A549 treated with ZK216348 at 1 μM for 4 hours (cell line): Measurements from ENCODE around the gene C1orf122. TPM values are rescaled to one million over a fixed set of nuclear protein-coding genes. Genes with fewer than 3 reads are reported as not detected.

ENCODE experiments used
- total RNA-seq: library from RNA; stranded (reverse); fragments of 200-300 nt; extraction: Qiagen RNA extraction; gene quantifications from 5 replicates; pipeline ENCODE4 v1.2.3, GENCODE V29; 2022; ENCODE audit warnings: low read depth

Gene C1orf122
- total RNA-seq = 27.5 to 61.5 TPM (median 56.0 TPM) in 5 replicates

DNA sequence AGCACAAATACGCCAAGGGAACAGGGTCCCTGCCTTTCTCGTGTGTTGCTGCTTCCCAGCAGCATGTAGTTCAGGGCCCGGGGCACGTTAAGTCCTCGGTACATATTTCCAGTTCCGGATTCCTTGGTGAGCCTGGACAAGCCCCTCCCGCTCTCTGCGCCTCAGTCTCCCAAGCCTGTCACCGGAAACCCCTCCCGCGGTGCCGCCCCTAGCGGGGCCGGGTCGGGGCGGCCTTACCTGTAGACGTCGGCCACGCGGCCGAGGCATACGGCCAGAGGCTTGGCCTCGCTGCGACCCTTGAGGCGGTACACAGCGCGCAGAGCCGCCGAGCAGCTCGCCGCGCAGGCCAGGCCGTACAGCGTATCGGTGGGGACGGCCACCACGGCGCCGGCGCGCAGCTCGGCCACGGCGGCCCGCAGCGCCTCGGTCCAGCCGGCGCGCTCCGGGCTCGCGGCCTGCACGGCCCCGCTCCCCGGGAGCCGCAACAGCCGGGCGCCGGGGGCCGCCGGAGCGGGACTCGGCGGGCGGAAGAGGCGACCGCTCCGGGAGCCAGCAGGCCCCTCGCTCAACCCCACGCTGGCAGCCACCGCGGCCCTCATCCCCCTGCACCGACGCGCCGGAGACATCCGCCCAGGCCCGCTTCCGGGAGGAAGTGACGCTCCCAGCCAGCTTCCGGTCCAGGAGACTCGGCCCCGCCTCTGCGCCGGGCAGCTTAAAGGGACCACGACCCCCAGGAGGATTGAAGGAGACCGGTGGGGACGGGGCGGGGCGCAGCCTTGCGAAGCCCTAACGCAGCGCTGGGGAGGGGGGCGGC, at the start of gene C1orf122, which contains the start of gene YRDC:
Gene C1orf122 (plus strand): TSS at position 236 of the 814 bp plus-strand sequence. CDS start 615 bp downstream, outside the sequence.
Gene YRDC (minus strand): TSS at position 654 of the 814 bp plus-strand sequence. CDS start 28 bp downstream, at position 626.

DNA sequence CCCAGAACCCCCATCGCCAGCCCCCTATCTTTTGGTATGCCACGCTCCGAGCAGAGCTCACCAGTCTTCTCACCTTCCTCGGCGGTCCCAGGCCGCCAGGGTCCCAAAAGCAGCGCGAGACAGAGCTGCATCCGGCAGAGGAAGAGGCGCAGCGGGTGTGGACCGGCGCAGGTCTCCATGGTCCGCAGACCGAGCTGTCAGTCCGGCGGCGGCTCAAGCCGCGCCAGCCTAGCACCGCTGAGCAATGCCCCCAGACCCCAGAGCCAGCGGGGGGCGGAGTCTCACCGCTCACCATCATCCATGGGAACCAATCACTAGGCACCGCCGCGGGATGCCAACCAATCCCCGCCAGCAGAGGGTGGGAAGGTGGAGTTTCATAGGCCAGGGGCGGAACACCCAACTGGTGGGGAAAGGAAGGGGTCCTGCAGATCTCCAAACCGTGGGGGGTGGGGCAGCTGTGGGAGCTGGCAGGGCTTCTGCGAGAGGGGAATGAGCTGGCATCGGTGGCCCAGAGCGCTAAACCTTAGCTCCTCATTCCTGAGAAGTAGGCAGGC, 42.6 kb upstream of the C1orf122 start, which contains the start of gene EPHA10:
Gene EPHA10 (minus strand): TSS at position 233 of the 554 bp plus-strand sequence. CDS start 54 bp downstream, at position 179.

DNA sequence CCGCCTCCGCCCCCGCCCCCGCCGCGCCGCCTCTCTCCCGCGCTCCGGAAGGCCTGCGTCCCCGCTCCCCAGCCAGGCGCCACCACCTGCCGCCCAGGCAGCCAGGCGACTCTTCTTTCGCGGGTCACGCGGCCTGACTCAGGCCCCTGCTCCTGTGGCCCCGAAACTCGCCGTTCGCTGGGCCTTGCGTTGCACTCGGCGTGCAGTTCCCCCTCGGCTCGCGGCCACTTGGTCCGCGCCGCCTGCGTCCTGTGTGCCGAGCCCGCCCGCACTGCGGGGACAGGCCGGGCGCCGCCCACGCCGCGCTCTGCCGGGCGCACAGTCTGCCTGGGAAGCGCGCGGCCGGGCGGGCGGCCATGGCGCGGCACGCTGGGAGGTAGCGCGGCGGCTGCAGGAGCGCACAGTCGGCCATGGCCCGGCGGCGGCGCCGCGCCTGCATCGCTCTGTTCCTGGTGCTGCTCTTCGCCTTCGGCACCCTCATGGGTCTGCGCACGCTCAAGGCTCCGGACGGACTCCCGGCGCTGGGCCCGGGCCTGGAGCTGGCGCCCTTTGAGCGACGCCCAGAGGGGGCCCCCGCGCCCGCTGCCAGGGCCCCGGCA, 13.7 kb upstream of the C1orf122 start, which contains the start of gene MANEAL:
Gene MANEAL (plus strand): TSS at position 75 of the 599 bp plus-strand sequence. CDS start 336 bp downstream, at position 411.

Other genes with a start within 250 kb of the C1orf122 start
- 50.4 to 74.7 TPM (median 58.2 TPM) in 5 replicates for gene GNL2, start 211.9 kb upstream of the C1orf122 start, total RNA-seq
- gene RSPO1, start 172.9 kb upstream of the C1orf122 start, total RNA-seq = 0.09 to 0.13 TPM (median 0.12 TPM) in 4 of 5 replicates, not detected in the other
- gene CDCA8, start 115.3 kb upstream of the C1orf122 start, total RNA-seq = 44.6 to 52.4 TPM (median 46.6 TPM) in 5 replicates
- gene EPHA10, start 42.7 kb upstream of the C1orf122 start, total RNA-seq = 0.69 to 1.7 TPM (median 0.75 TPM) in 5 replicates
- 20.8 to 26.9 TPM (median 25.3 TPM) in 5 replicates for gene MANEAL, start 13.9 kb upstream of the C1orf122 start, total RNA-seq
- 14.0 to 22.5 TPM (median 18.1 TPM) in 5 replicates for gene YRDC, start 418 bp downstream of the C1orf122 start, total RNA-seq
- 3.4 to 5.4 TPM (median 4.4 TPM) in 5 replicates for gene MTF1, start 51.8 kb downstream of the C1orf122 start, total RNA-seq
- 4.0 to 5.0 TPM (median 4.2 TPM) in 5 replicates for gene INPP5B, start 139.3 kb downstream of the C1orf122 start, total RNA-seq
- 45.2 to 96.0 TPM (median 52.5 TPM) in 5 replicates for gene SF3A3, start 182.2 kb downstream of the C1orf122 start, total RNA-seq
- 7.7 to 10.3 TPM (median 8.3 TPM) in 5 replicates for gene FHL3, start 197.7 kb downstream of the C1orf122 start, total RNA-seq
- gene UTP11, start 204.9 kb downstream of the C1orf122 start, total RNA-seq = 37.9 to 74.6 TPM (median 40.8 TPM) in 5 replicates
- gene POU3F1, start 239.0 kb downstream of the C1orf122 start, total RNA-seq = 0.10 TPM in 1 of 5 replicates, not detected in the others